GM23338 (cell line): ENCODE data around the gene FAM149B1. TPM values are rescaled to one million over a fixed set of nuclear protein-coding genes. Genes with fewer than 3 reads are reported as not detected.

Experiments
- ATAC-seq: fragments of 200-7000 bp; cut with Tn5 transposase; 3 replicates; pipeline ENCODE4 v1.9.1; 2020
- DNase-seq: peaks from one replicate; pipeline ENCODE4 v3.0.0-alpha.2; 2015; ENCODE audit warnings: low spot score
- H2AFZ ChIP-seq: fragments of 200-600 bp; sonication (generic); 2 replicates; pipeline ENCODE4 v1.8.0; 2016; ENCODE audit warnings: antibody characterized with exemption, mild to moderate bottlenecking, moderate library complexity
- H3F3A ChIP-seq: fragments of 200-600 bp; sonication (generic); replicated peaks from 2 replicates; pipeline ENCODE4 v1.8.0; 2017; ENCODE audit warnings: antibody characterized with exemption, mixed run types, low read depth
- H3K27ac ChIP-seq: fragments of 200-600 bp; sonication (generic); 2 replicates; pipeline ENCODE4 v1.6.1; 2016; ENCODE audit warnings: low read depth
- H3K27me3 ChIP-seq: fragments of 200-600 bp; sonication (generic); 2 replicates; pipeline ENCODE4 v1.8.0; 2016; ENCODE audit warnings: mild to moderate bottlenecking, mixed run types, moderate library complexity; ENCODE audit not compliant: insufficient read depth
- H3K36me3 ChIP-seq: fragments of 200-600 bp; sonication (generic); 2 replicates; pipeline ENCODE4 v1.8.0; 2016; ENCODE audit warnings: mild to moderate bottlenecking; ENCODE audit not compliant: insufficient read depth
- H3K4me1 ChIP-seq: fragments of 200-600 bp; sonication (generic); 2 replicates; pipeline ENCODE4 v1.8.0; 2016; ENCODE audit warnings: mild to moderate bottlenecking, moderate library complexity; ENCODE audit not compliant: insufficient read depth
- H3K4me2 ChIP-seq: fragments of 200-600 bp; sonication (generic); 2 replicates; pipeline ENCODE4 v1.7.1; 2017; ENCODE audit warnings: mixed run types
- H3K4me3 ChIP-seq: fragments of 200-600 bp; sonication (generic); 2 replicates; pipeline ENCODE4 v1.6.1; 2016; ENCODE audit warnings: mixed run types
- H3K79me2 ChIP-seq: fragments of 200-600 bp; sonication (generic); replicated peaks from 2 replicates; pipeline ENCODE4 v1.8.0; 2017; ENCODE audit warnings: mild to moderate bottlenecking; ENCODE audit not compliant: insufficient read depth
- H3K9me2 ChIP-seq: fragments of 200-600 bp; sonication (generic); 2 replicates; pipeline ENCODE4 v1.8.0; 2017; ENCODE audit not compliant: insufficient read depth
- H4K20me1 ChIP-seq: fragments of 200-600 bp; sonication (generic); replicated peaks from 2 replicates; pipeline ENCODE4 v1.8.0; 2017; ENCODE audit warnings: mild to moderate bottlenecking; ENCODE audit not compliant: insufficient read depth
- H3K27ac Mint-ChIP-seq: 2 replicates; pipeline ENCODE4 v1.8.0; 2020; ENCODE audit warnings: inconsistent platforms, mild to moderate bottlenecking, moderate library complexity, mixed read lengths
- H3K27me3 Mint-ChIP-seq: 3 replicates; pipeline ENCODE4 v1.8.0; 2022; ENCODE audit warnings: low read depth, mild to moderate bottlenecking, moderate library complexity, mixed read lengths, inconsistent platforms; ENCODE audit not compliant: insufficient read depth, poor library complexity
- H3K36me3 Mint-ChIP-seq: 3 replicates; pipeline ENCODE4 v1.8.0; 2021; ENCODE audit warnings: low read depth, mild to moderate bottlenecking, inconsistent platforms, moderate library complexity, mixed read lengths
- H3K4me1 Mint-ChIP-seq: 3 replicates; pipeline ENCODE4 v1.8.0; 2020; ENCODE audit warnings: mild to moderate bottlenecking, inconsistent platforms, mixed read lengths
- H3K4me3 Mint-ChIP-seq: 3 replicates; pipeline ENCODE4 v1.8.0; 2021; ENCODE audit warnings: moderate library complexity, mild to moderate bottlenecking, inconsistent platforms, mixed read lengths
- H3K9me3 Mint-ChIP-seq: 3 replicates; pipeline ENCODE4 v1.8.0; 2020; ENCODE audit warnings: moderate library complexity, mild to moderate bottlenecking, inconsistent platforms, mixed read lengths
- EZH2 ChIP-seq: fragments of 200-600 bp; sonication (generic); IDR thresholded peaks from one replicate; pipeline ENCODE4 v1.8.0; 2017; ENCODE audit warnings: antibody characterized with exemption, mild to moderate bottlenecking, low read depth; ENCODE audit not compliant: unreplicated experiment
- EZH2phosphoT487 ChIP-seq: fragments of 200-600 bp; sonication (generic); IDR thresholded peaks from one replicate; pipeline ENCODE4 v1.8.1; 2018; ENCODE audit warnings: antibody characterized with exemption; ENCODE audit not compliant: unreplicated experiment
- JUNB ChIP-seq: IDR thresholded peaks from one replicate; pipeline ENCODE4 v1.6.1; 2016; ENCODE audit warnings: antibody characterized with exemption; ENCODE audit not compliant: unreplicated experiment
- NANOG ChIP-seq: IDR thresholded peaks from 2 replicates; pipeline ENCODE4 v1.6.1; 2016; ENCODE audit warnings: antibody characterized with exemption, borderline replicate concordance
- POLR2AphosphoS5 ChIP-seq: IDR thresholded peaks from 2 replicates; pipeline ENCODE4 v1.6.1; 2016; ENCODE audit warnings: antibody characterized with exemption, low read depth
- STAT1 ChIP-seq: IDR thresholded peaks from one replicate; pipeline ENCODE4 v1.6.1; 2016; ENCODE audit warnings: antibody characterized with exemption; ENCODE audit not compliant: unreplicated experiment
- ZNF114 ChIP-seq: fragments of 250-450 bp; sonication (Bioruptor Pico); IDR thresholded peaks from 2 replicates; pipeline ENCODE4 v1.5.0; 2020; ENCODE audit warnings: mild to moderate bottlenecking, moderate library complexity
- ZNF331 ChIP-seq: fragments of 250-450 bp; sonication (Bioruptor Pico); IDR thresholded peaks from 2 replicates; pipeline ENCODE4 v1.5.0; 2020; ENCODE audit warnings: low read depth, mild to moderate bottlenecking, moderate library complexity
- polyA plus RNA-seq: library from polyadenylated mRNA; unstranded; fragments of >200 nt; fragmentation: Nextera tagmentation; extraction: Ambion mirVana; gene quantifications from 2 replicates; pipeline ENCODE4 v1.2.1, GENCODE V29; 2016
- total RNA-seq: library from RNA; depleted of rRNA; stranded (reverse); fragments of >200 nt; shearing (Covaris generic); gene quantifications from 2 replicates; pipeline ENCODE4 v1.2.3, GENCODE V29; 2014
- TF ChIP-seq, protein P1 (sequence below), 2 experiments: fragments of 200-600 bp in 1 of 2; sonication (generic) in 1 of 2; conservative IDR thresholded peaks; 2 replicates each; pipeline versions ENCODE4 v1.5.1 to v1.6.1; 2016 to 2017; ENCODE audit warnings: antibody characterized with exemption in 2 of 2, low read depth in 2 of 2, mild to moderate bottlenecking in 2 of 2, moderate library complexity in 1 of 2
- TF ChIP-seq, protein P2 (sequence below): IDR thresholded peaks from 2 replicates; pipeline ENCODE4 v1.6.1; 2016; ENCODE audit warnings: antibody characterized with exemption
- TF ChIP-seq, protein P3 (sequence below): fragments of 250-450 bp; sonication (Bioruptor Pico); IDR thresholded peaks from 2 replicates; pipeline ENCODE4 v1.5.0; 2020; ENCODE audit warnings: mild to moderate bottlenecking, moderate library complexity

FAM149B1 gene
- total and polyA plus RNA-seq, 2 experiments from 2014 or later, result 11.2 to 19.3 TPM

GRCh38 chr10:73281097-73281496, 113.2 kb downstream of the FAM149B1 start:
- Mint-ChIP-seq H3K4me1 (no peaks in the 10 kb centered on the region), H3K9me3 (no peaks in the 10 kb centered on the region; the same call in 2 of the 3 replicates), H3K36me3 (no peaks in the 10 kb centered on the region), H3K27me3 (peaks cover 10% of the 10 kb centered on the region), H3K4me3 (no peak overlapping the region), H3K27ac (no peak overlapping the region)
- no peak for DNase-seq
- no peak for TF ChIP-seq NANOG
- no peak for TF ChIP-seq EZH2phosphoT487
- TF ChIP-seq, protein P1, sequence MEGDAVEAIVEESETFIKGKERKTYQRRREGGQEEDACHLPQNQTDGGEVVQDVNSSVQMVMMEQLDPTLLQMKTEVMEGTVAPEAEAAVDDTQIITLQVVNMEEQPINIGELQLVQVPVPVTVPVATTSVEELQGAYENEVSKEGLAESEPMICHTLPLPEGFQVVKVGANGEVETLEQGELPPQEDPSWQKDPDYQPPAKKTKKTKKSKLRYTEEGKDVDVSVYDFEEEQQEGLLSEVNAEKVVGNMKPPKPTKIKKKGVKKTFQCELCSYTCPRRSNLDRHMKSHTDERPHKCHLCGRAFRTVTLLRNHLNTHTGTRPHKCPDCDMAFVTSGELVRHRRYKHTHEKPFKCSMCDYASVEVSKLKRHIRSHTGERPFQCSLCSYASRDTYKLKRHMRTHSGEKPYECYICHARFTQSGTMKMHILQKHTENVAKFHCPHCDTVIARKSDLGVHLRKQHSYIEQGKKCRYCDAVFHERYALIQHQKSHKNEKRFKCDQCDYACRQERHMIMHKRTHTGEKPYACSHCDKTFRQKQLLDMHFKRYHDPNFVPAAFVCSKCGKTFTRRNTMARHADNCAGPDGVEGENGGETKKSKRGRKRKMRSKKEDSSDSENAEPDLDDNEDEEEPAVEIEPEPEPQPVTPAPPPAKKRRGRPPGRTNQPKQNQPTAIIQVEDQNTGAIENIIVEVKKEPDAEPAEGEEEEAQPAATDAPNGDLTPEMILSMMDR (conservative IDR thresholded peaks at IDR 0.05; ENCODE audit: low read depth in 2 of 2), result no peak
- no peak for TF ChIP-seq POLR2AphosphoS5
- no peak for TF ChIP-seq ZNF114 (CRISPR knock-in tag)
- no peak for TF ChIP-seq EZH2
- TF ChIP-seq, protein P2, sequence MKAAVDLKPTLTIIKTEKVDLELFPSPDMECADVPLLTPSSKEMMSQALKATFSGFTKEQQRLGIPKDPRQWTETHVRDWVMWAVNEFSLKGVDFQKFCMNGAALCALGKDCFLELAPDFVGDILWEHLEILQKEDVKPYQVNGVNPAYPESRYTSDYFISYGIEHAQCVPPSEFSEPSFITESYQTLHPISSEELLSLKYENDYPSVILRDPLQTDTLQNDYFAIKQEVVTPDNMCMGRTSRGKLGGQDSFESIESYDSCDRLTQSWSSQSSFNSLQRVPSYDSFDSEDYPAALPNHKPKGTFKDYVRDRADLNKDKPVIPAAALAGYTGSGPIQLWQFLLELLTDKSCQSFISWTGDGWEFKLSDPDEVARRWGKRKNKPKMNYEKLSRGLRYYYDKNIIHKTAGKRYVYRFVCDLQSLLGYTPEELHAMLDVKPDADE, result no peak
- no peak for TF ChIP-seq JUNB
- Histone ChIP-seq H3K4me3 (no peak overlapping the region), H2AFZ (no peak overlapping the region), H3K27me3 (no peaks in the 10 kb centered on the region), H3K9me2 (no peaks in the 10 kb centered on the region), H3F3A (no peaks in the 10 kb centered on the region), H4K20me1 (no peaks in the 10 kb centered on the region), H3K4me2 (no peak overlapping the region), H3K36me3 (no peaks in the 10 kb centered on the region), H3K4me1 (no peaks in the 10 kb centered on the region), H3K79me2 (no peaks in the 10 kb centered on the region), H3K27ac (no peak overlapping the region)
- ATAC-seq, result no peak

DNA sequence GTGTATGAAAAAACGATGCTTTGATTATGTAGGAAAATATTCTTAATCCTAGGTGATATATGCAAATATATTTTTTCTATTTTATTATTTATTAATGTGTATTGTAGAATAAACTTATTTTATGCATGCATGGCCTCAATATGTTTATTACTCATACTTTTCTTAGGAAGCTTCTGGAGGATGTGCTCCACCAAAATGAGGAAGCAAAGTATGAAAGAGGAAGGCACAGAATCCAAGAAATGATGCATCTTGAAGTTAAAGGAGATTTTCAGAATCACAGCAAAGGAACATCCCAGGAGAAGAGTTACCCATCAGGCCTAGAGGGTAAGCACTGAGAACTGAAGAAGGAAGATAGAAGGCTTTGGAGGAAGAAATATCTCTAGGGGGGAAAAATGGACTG, 119.5 kb downstream of the FAM149B1 start:
- no peak overlapping the region for H3K27ac ChIP-seq
- DNase-seq (no peak), ATAC-seq (no peak)
- H3K27me3 ChIP-seq, result no peaks in the 10 kb centered on the region
- Mint-ChIP-seq H3K27me3 (peaks cover 2% of the 10 kb centered on the region), H3K27ac (no peak overlapping the region), H3K36me3 (no peaks in the 10 kb centered on the region), H3K4me3 (no peak overlapping the region), H3K4me1 (no peaks in the 10 kb centered on the region), H3K9me3 (peaks cover 20% of the 10 kb centered on the region)
- no peak overlapping the region for H2AFZ ChIP-seq
- H3F3A ChIP-seq, result no peaks in the 10 kb centered on the region
- no peaks in the 10 kb centered on the region for H3K4me1 ChIP-seq
- H3K79me2 ChIP-seq, result no peaks in the 10 kb centered on the region
- H3K36me3 ChIP-seq, result no peaks in the 10 kb centered on the region
- no peak overlapping the region for H3K4me3 ChIP-seq
- H3K4me2 ChIP-seq, result no peak overlapping the region
- no peaks in the 10 kb centered on the region for H4K20me1 ChIP-seq
- no peaks in the 10 kb centered on the region for H3K9me2 ChIP-seq
- TF ChIP-seq JUNB, result no peak
- no peak for TF ChIP-seq ZNF331
- no peak for TF ChIP-seq ZNF114 (CRISPR knock-in tag)
- no peak for TF ChIP-seq NANOG
- TF ChIP-seq, protein P2, result no peak
- TF ChIP-seq POLR2AphosphoS5, result no peak
- TF ChIP-seq EZH2, result no peak
- TF ChIP-seq STAT1, result no peak
- TF ChIP-seq, protein P3, sequence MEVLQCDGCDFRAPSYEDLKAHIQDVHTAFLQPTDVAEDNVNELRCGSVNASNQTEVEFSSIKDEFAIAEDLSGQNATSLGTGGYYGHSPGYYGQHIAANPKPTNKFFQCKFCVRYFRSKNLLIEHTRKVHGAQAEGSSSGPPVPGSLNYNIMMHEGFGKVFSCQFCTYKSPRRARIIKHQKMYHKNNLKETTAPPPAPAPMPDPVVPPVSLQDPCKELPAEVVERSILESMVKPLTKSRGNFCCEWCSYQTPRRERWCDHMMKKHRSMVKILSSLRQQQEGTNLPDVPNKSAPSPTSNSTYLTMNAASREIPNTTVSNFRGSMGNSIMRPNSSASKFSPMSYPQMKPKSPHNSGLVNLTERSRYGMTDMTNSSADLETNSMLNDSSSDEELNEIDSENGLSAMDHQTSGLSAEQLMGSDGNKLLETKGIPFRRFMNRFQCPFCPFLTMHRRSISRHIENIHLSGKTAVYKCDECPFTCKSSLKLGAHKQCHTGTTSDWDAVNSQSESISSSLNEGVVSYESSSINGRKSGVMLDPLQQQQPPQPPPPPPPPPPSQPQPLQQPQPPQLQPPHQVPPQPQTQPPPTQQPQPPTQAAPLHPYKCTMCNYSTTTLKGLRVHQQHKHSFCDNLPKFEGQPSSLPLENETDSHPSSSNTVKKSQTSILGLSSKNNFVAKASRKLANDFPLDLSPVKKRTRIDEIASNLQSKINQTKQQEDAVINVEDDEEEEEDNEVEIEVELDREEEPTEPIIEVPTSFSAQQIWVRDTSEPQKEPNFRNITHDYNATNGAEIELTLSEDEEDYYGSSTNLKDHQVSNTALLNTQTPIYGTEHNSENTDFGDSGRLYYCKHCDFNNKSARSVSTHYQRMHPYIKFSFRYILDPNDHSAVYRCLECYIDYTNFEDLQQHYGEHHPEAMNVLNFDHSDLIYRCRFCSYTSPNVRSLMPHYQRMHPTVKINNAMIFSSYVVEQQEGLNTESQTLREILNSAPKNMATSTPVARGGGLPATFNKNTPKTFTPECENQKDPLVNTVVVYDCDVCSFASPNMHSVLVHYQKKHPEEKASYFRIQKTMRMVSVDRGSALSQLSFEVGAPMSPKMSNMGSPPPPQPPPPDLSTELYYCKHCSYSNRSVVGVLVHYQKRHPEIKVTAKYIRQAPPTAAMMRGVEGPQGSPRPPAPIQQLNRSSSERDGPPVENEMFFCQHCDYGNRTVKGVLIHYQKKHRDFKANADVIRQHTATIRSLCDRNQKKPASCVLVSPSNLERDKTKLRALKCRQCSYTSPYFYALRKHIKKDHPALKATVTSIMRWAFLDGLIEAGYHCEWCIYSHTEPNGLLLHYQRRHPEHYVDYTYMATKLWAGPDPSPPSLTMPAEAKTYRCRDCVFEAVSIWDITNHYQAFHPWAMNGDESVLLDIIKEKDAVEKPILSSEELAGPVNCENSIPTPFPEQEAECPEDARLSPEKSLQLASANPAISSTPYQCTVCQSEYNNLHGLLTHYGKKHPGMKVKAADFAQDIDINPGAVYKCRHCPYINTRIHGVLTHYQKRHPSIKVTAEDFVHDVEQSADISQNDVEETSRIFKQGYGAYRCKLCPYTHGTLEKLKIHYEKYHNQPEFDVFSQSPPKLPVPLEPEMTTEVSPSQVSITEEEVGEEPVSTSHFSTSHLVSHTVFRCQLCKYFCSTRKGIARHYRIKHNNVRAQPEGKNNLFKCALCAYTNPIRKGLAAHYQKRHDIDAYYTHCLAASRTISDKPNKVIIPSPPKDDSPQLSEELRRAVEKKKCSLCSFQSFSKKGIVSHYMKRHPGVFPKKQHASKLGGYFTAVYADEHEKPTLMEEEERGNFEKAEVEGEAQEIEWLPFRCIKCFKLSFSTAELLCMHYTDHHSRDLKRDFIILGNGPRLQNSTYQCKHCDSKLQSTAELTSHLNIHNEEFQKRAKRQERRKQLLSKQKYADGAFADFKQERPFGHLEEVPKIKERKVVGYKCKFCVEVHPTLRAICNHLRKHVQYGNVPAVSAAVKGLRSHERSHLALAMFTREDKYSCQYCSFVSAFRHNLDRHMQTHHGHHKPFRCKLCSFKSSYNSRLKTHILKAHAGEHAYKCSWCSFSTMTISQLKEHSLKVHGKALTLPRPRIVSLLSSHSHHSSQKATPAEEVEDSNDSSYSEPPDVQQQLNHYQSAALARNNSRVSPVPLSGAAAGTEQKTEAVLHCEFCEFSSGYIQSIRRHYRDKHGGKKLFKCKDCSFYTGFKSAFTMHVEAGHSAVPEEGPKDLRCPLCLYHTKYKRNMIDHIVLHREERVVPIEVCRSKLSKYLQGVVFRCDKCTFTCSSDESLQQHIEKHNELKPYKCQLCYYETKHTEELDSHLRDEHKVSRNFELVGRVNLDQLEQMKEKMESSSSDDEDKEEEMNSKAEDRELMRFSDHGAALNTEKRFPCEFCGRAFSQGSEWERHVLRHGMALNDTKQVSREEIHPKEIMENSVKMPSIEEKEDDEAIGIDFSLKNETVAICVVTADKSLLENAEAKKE, result no peak
- TF ChIP-seq EZH2phosphoT487, result no peak
